OCI-LY3 (cell line): ENCODE data around the gene URI1.

Source experiments
- H2AFZ ChIP-seq: fragments of 200-600, 300-600 bp; shearing (Covaris generic); 2 replicates; pipeline ENCODE4 v1.6.0; 2014; ENCODE audit warnings: antibody characterized with exemption, low read depth, low read length
- H3K27ac ChIP-seq: fragments of 200-600, 300-600 bp; sonication (generic); 2 replicates; pipeline ENCODE4 v1.5.1; 2014; ENCODE audit warnings: mild to moderate bottlenecking, low read length, moderate library complexity, mixed read lengths
- H3K27me3 ChIP-seq: fragments of 200-600, 300-600 bp; sonication (generic); 2 replicates; pipeline ENCODE4 v1.6.1; 2014; ENCODE audit warnings: low read depth, low read length, mixed read lengths
- H3K36me3 ChIP-seq: fragments of 200-600, 300-600 bp; sonication (generic); replicated peaks from 2 replicates; pipeline ENCODE3; 2014; ENCODE audit warnings: low read depth, low read length, mixed read lengths
- H3K4me1 ChIP-seq: fragments of 300-600, 200-600 bp; sonication (generic); 2 replicates; pipeline ENCODE4 v1.6.1; 2014; ENCODE audit warnings: low read length, mixed read lengths
- H3K4me2 ChIP-seq: fragments of 200-600, 300-600 bp; sonication (generic); 2 replicates; pipeline ENCODE4 v1.6.1; 2014; ENCODE audit warnings: low read length, mixed read lengths
- H3K4me3 ChIP-seq: fragments of 300-600, 200-600 bp; sonication (generic); 2 replicates; pipeline ENCODE4 v1.5.1; 2014; ENCODE audit warnings: antibody characterized with exemption, mild to moderate bottlenecking, low read length, moderate library complexity
- H3K79me2 ChIP-seq: fragments of 300-600, 200-600 bp; shearing (Covaris generic); 2 replicates; pipeline ENCODE4 v1.6.1; 2014; ENCODE audit warnings: mild to moderate bottlenecking, low read length, mixed read lengths
- H3K9ac ChIP-seq: fragments of 300-600, 200-600 bp; shearing (Covaris generic); 2 replicates; pipeline ENCODE4 v1.6.0; 2014; ENCODE audit warnings: mild to moderate bottlenecking, low read length, moderate library complexity
- H3K9me3 ChIP-seq: fragments of 200-600, 300-600 bp; shearing (Covaris generic); 2 replicates; pipeline ENCODE4 v1.6.1; 2014; ENCODE audit warnings: low read length, mixed read lengths; ENCODE audit not compliant: insufficient read depth
- H4K20me1 ChIP-seq: fragments of 200-600, 300-600 bp; sonication (generic); 2 replicates; pipeline ENCODE4 v1.6.1; 2016; ENCODE audit warnings: low read length, mixed read lengths; ENCODE audit not compliant: insufficient read depth
- EZH2phosphoT487 ChIP-seq: fragments of 200-600 bp; shearing (Covaris generic); IDR thresholded peaks from 2 replicates; pipeline ENCODE4 v1.6.1; 2018; ENCODE audit warnings: antibody characterized with exemption, mixed run types, low read depth
- TF ChIP-seq, protein P1 (sequence below): fragments of 200-600, 300-600 bp; sonication (generic); IDR thresholded peaks from 2 replicates; pipeline ENCODE4 v1.5.1; 2014; ENCODE audit warnings: antibody characterized with exemption, low read length, low read depth

URI1 gene

DNA sequence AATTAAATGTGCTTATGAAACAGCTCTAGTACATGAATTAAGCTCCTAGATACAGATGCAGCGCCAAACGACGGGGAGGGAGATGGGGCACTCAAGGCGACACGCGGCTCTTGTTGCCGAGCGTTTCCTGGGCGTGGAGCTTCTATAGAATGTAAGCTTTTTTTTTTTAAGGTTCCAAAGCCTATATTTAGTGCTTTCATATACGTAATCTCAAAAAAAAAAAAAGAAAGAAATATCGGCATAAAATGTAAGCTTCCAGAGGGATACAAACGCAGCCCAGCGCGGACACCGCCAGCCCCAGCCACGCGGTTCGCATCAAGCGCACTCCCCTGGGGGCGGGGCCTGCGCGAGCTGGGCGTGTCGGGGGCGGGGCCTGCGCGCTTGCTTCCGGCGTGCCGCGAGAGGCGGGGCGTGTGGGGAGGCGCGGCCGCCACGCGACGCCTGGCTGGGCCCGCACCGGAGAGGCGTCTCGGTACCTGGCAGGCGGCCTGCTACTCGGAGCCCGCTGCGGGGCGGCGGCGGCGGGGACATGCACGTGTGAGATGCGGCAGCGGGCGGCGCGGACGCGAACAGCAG lies at the start of gene URI1:
Gene URI1 (plus strand): TSS at position 412 of the 576 bp plus-strand sequence. CDS start 309 bp downstream, outside the sequence.
- Histone ChIP-seq H3K27ac (peak within 1 kb of the TSS; percentile 41; the same call in 1 of the 2 replicates), H3K4me1 (peaks cover 18% of the 10 kb centered on the region), H4K20me1 (peaks cover 23% of the 10 kb centered on the region), H3K9ac (peak within 1 kb of the TSS; percentile 90), H3K79me2 (peaks cover 44% of the 10 kb centered on the region), H2AFZ (peak within 1 kb of the TSS; percentile 73), H3K27me3 (no peaks in the 10 kb centered on the region), H3K4me3 (peak within 1 kb of the TSS; percentile 95), H3K36me3 (peaks cover 4% of the 10 kb centered on the region), H3K4me2 (peak within 1 kb of the TSS; percentile 85), H3K9me3 (no peaks in the 10 kb centered on the region)
- TF ChIP-seq, protein P1, sequence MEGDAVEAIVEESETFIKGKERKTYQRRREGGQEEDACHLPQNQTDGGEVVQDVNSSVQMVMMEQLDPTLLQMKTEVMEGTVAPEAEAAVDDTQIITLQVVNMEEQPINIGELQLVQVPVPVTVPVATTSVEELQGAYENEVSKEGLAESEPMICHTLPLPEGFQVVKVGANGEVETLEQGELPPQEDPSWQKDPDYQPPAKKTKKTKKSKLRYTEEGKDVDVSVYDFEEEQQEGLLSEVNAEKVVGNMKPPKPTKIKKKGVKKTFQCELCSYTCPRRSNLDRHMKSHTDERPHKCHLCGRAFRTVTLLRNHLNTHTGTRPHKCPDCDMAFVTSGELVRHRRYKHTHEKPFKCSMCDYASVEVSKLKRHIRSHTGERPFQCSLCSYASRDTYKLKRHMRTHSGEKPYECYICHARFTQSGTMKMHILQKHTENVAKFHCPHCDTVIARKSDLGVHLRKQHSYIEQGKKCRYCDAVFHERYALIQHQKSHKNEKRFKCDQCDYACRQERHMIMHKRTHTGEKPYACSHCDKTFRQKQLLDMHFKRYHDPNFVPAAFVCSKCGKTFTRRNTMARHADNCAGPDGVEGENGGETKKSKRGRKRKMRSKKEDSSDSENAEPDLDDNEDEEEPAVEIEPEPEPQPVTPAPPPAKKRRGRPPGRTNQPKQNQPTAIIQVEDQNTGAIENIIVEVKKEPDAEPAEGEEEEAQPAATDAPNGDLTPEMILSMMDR, result no peak
- TF ChIP-seq EZH2phosphoT487, result no peak

- Histone ChIP-seq H3K4me2 (no peak overlapping the region), H3K9me3 (no peaks in the 10 kb centered on the region), H4K20me1 (no peaks in the 10 kb centered on the region), H3K27ac (no peak overlapping the region), H3K4me1 (no peaks in the 10 kb centered on the region), H2AFZ (no peak overlapping the region), H3K9ac (no peak overlapping the region), H3K27me3 (no peaks in the 10 kb centered on the region; the same call in 1 of the 2 replicates), H3K4me3 (no peak overlapping the region), H3K79me2 (no peaks in the 10 kb centered on the region), H3K36me3 (no peaks in the 10 kb centered on the region)
- TF ChIP-seq, protein P1, result no peak
- TF ChIP-seq EZH2phosphoT487, result no peak
Measured at GRCh38 chr19:29893606-29894284, 48.3 kb upstream of the URI1 start.

DNA sequence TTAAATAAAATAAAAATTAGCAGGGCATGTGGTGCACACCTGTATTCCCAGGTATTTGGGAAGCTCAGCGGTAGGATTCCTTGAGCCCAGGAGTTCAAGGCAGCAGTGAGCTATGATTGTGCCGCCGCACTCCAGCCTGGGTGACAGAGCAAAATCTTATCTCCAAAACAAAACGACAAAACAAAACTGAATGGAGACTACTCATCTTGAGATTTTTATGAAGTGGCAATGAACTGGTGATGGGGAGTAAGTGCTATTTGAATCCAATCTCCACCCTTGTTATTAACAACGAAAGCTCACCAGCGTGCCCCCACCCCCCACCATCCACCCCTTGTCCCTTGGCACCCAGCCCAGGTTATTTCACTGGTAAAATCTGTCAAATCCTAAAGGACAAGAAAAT lies 45.2 kb upstream of the URI1 start:
- Histone ChIP-seq H2AFZ (no peak overlapping the region), H3K79me2 (no peaks in the 10 kb centered on the region), H3K4me1 (no peaks in the 10 kb centered on the region), H3K4me3 (no peak overlapping the region), H3K27me3 (no peaks in the 10 kb centered on the region), H3K9ac (no peak overlapping the region), H3K36me3 (no peaks in the 10 kb centered on the region), H3K9me3 (no peaks in the 10 kb centered on the region), H3K4me2 (no peak overlapping the region), H4K20me1 (no peaks in the 10 kb centered on the region), H3K27ac (no peak overlapping the region)
- no peak for TF ChIP-seq EZH2phosphoT487
- TF ChIP-seq, protein P1, result no peak

- H3K9ac ChIP-seq, result no peak overlapping the region
- H3K36me3 ChIP-seq, result no peaks in the 10 kb centered on the region
- no peaks in the 10 kb centered on the region for H3K27me3 ChIP-seq
- no peak for TF ChIP-seq EZH2phosphoT487
- TF ChIP-seq, protein P1, result no peak
- no peaks in the 10 kb centered on the region for H3K9me3 ChIP-seq
- H3K4me2 ChIP-seq, result no peak overlapping the region
- H3K4me3 ChIP-seq, result no peak overlapping the region
- H3K4me1 ChIP-seq, result no peaks in the 10 kb centered on the region
- H3K27ac ChIP-seq, result no peak overlapping the region
- no peaks in the 10 kb centered on the region for H4K20me1 ChIP-seq
- H3K79me2 ChIP-seq, result no peaks in the 10 kb centered on the region
- no peak overlapping the region for H2AFZ ChIP-seq
Measured at GRCh38 chr19:29897466-29897865, 44.6 kb upstream of the URI1 start.
